ENCODE results near the gene EDRF1.

The EDRF1 gene

GRCh38 chr10:125779403-125780327 is 60.2 kb downstream of the EDRF1 start:
- TF ChIP-seq CTCF (IDR thresholded peaks at IDR 0.05; ENCODE audit: low read depth, low read length), result no peak
- Histone ChIP-seq H3K4me1 (no peaks in the 10 kb centered on the region), H3K4me3 (ENCODE audit: low read depth, low read length) (no peak overlapping the region), H3K36me3 (no peaks in the 10 kb centered on the region), H3K27me3 (no peaks in the 10 kb centered on the region), H3K9me3 (no peaks in the 10 kb centered on the region)
- no peak for DNase-seq

- no peaks in the 10 kb centered on the region for H3K36me3 ChIP-seq
- no peaks in the 10 kb centered on the region for H3K9me3 ChIP-seq
- no peaks in the 10 kb centered on the region for H3K4me1 ChIP-seq
- DNase-seq, result no peak
- H3K4me3 ChIP-seq (ENCODE audit: low read depth, low read length), result no peak overlapping the region
- TF ChIP-seq CTCF (IDR thresholded peaks at IDR 0.05; ENCODE audit: low read depth, low read length), result no peak
- H3K27me3 ChIP-seq, result no peaks in the 10 kb centered on the region
These were observed 61.9 kb downstream of the EDRF1 start for GRCh38 chr10:125781374-125781773.

GRCh38 chr10:125782054-125782453 is 62.5 kb downstream of the EDRF1 start:
- no peaks in the 10 kb centered on the region for H3K27me3 ChIP-seq
- H3K9me3 ChIP-seq, result no peaks in the 10 kb centered on the region
- no peaks in the 10 kb centered on the region for H3K36me3 ChIP-seq
- no peak for TF ChIP-seq CTCF (IDR thresholded peaks at IDR 0.05; ENCODE audit: low read depth, low read length)
- H3K4me3 ChIP-seq (ENCODE audit: low read depth, low read length), result no peak overlapping the region
- no peaks in the 10 kb centered on the region for H3K4me1 ChIP-seq
- DNase-seq, result no peak

GRCh38 chr10:125782616-125783015 is 63.1 kb downstream of the EDRF1 start:
- Histone ChIP-seq H3K27me3 (no peaks in the 10 kb centered on the region), H3K4me1 (no peaks in the 10 kb centered on the region), H3K36me3 (no peaks in the 10 kb centered on the region), H3K4me3 (ENCODE audit: low read depth, low read length) (no peak overlapping the region), H3K9me3 (no peaks in the 10 kb centered on the region)
- TF ChIP-seq CTCF (IDR thresholded peaks at IDR 0.05; ENCODE audit: low read depth, low read length), result no peak
- DNase-seq, result no peak

- no peak for DNase-seq
- H3K9me3 ChIP-seq, result no peaks in the 10 kb centered on the region
- no peaks in the 10 kb centered on the region for H3K27me3 ChIP-seq
- TF ChIP-seq CTCF (IDR thresholded peaks at IDR 0.05; ENCODE audit: low read depth, low read length), result no peak
- no peaks in the 10 kb centered on the region for H3K4me1 ChIP-seq
- H3K36me3 ChIP-seq, result no peaks in the 10 kb centered on the region
- H3K4me3 ChIP-seq (ENCODE audit: low read depth, low read length), result no peak overlapping the region
These were observed 63.9 kb downstream of the EDRF1 start for GRCh38 chr10:125783408-125783807.

- H3K36me3 ChIP-seq, result no peaks in the 10 kb centered on the region
- no peak overlapping the region for H3K4me3 ChIP-seq (ENCODE audit: low read depth, low read length)
- no peak for TF ChIP-seq CTCF (IDR thresholded peaks at IDR 0.05; ENCODE audit: low read depth, low read length)
- H3K4me1 ChIP-seq, result no peaks in the 10 kb centered on the region
- DNase-seq, result no peak
- no peaks in the 10 kb centered on the region for H3K9me3 ChIP-seq
- no peaks in the 10 kb centered on the region for H3K27me3 ChIP-seq
These were observed 64.4 kb downstream of the EDRF1 start for GRCh38 chr10:125783957-125784356.

Data from BE2C (cell line).